ENCODE results near the gene ATP9A. TPM values are rescaled to one million over a fixed set of nuclear protein-coding genes. Genes with fewer than 3 reads are reported as not detected.

ATP9A gene
- total and polyA plus RNA-seq, 2 of the 8 experiments (the other 6 are each of a cell fraction or from before 2014, with no cell fraction given), result 5.0 to 6.4 TPM

- TF ChIP-seq CHD7 (IDR thresholded peaks at IDR 0.05; ENCODE audit: insufficient replicate concordance, low read length), result no peak
- no peak for TF ChIP-seq EP300 (IDR thresholded peaks at IDR 0.05; ENCODE audit: borderline replicate concordance in 1 of 2, low read depth in 2 of 2, low read length in 2 of 2)
- TF ChIP-seq MAX (IDR thresholded peaks at IDR 0.05), result no peak
These were observed 138.7 kb downstream of the ATP9A start (continued) for GRCh38 chr20:51629399-51630058.

Data from H1 (cell line).